ACC112 (cell line): ENCODE results near the gene CHN2.

ENCODE experiments used
- H2AFZ ChIP-seq: fragments of 200-600 bp; sonication (generic); one replicate; pipeline ENCODE4 v1.6.0; 2017; ENCODE audit warnings: antibody characterized with exemption, low read length; ENCODE audit not compliant: unreplicated experiment
- H3K27ac ChIP-seq: fragments of 200-600 bp; sonication (generic); 2 replicates; pipeline ENCODE4 v1.5.1; 2014; ENCODE audit warnings: low read depth, mild to moderate bottlenecking, antibody characterized with exemption, low read length, moderate library complexity
- H3K27me3 ChIP-seq: fragments of 200-600 bp; sonication (generic); 2 replicates; pipeline ENCODE4 v1.6.1; 2014; ENCODE audit warnings: mild to moderate bottlenecking, antibody characterized with exemption, low read length, moderate library complexity, mixed read lengths; ENCODE audit not compliant: insufficient read depth
- H3K36me3 ChIP-seq: fragments of 200-600 bp; sonication (generic); 2 replicates; pipeline ENCODE4 v1.6.1; 2016; ENCODE audit warnings: mild to moderate bottlenecking, antibody characterized with exemption, low read length, moderate library complexity, mixed read lengths; ENCODE audit not compliant: insufficient read depth
- H3K4me1 ChIP-seq: fragments of 200-600 bp; sonication (generic); one replicate; pipeline ENCODE4 v1.6.1; 2016; ENCODE audit warnings: low read length, mixed read lengths; ENCODE audit not compliant: insufficient read depth, unreplicated experiment, control insufficient read depth
- H3K4me3 ChIP-seq: fragments of 200-600 bp; sonication (generic); 2 replicates; pipeline ENCODE4 v1.5.1; 2014; ENCODE audit warnings: mild to moderate bottlenecking, low read depth, low read length
- H3K79me2 ChIP-seq: fragments of 200-600 bp; sonication (generic); one replicate; pipeline ENCODE4 v1.6.0; 2016; ENCODE audit warnings: low read length; ENCODE audit not compliant: control insufficient read depth, unreplicated experiment, insufficient read depth

The CHN2 gene

GRCh38 chr7:29335188-29336083 is 140.9 kb downstream of the CHN2 start:
- Histone ChIP-seq H3K79me2 (no peaks in the 10 kb centered on the region), H3K4me3 (no peak overlapping the region), H3K27ac (no peak overlapping the region), H2AFZ (no peak overlapping the region), H3K4me1 (no peaks in the 10 kb centered on the region), H3K27me3 (peaks cover 6% of the 10 kb centered on the region; the same call in 1 of the 2 replicates), H3K36me3 (no peaks in the 10 kb centered on the region)

- Histone ChIP-seq H3K4me1 (peaks cover 3% of the 10 kb centered on the region), H2AFZ (no peak overlapping the region), H3K79me2 (no peaks in the 10 kb centered on the region), H3K36me3 (no peaks in the 10 kb centered on the region), H3K27ac (no peak overlapping the region), H3K27me3 (peaks cover 6% of the 10 kb centered on the region; the same call in 1 of the 2 replicates), H3K4me3 (no peak overlapping the region)
Observed at GRCh38 chr7:29337546-29338116, 143.1 kb downstream of the CHN2 start.

- no peak overlapping the region for H3K27ac ChIP-seq
- H3K4me3 ChIP-seq, result no peak overlapping the region
- no peak overlapping the region for H2AFZ ChIP-seq
- H3K4me1 ChIP-seq, result peaks cover 13% of the 10 kb centered on the region
- peaks cover 6% of the 10 kb centered on the region; the same call in 1 of the 2 replicates for H3K27me3 ChIP-seq
- no peaks in the 10 kb centered on the region for H3K36me3 ChIP-seq
- no peaks in the 10 kb centered on the region for H3K79me2 ChIP-seq
Observed at GRCh38 chr7:29340696-29341095, 146.1 kb downstream of the CHN2 start.

- Histone ChIP-seq H2AFZ (no peak overlapping the region), H3K27me3 (peaks cover 1% of the 10 kb centered on the region; the same call in 1 of the 2 replicates), H3K4me3 (no peak overlapping the region), H3K36me3 (no peaks in the 10 kb centered on the region), H3K4me1 (peaks cover 13% of the 10 kb centered on the region), H3K27ac (no peak overlapping the region), H3K79me2 (no peaks in the 10 kb centered on the region)
Observed at GRCh38 chr7:29341156-29341555, 146.6 kb downstream of the CHN2 start.

DNA sequence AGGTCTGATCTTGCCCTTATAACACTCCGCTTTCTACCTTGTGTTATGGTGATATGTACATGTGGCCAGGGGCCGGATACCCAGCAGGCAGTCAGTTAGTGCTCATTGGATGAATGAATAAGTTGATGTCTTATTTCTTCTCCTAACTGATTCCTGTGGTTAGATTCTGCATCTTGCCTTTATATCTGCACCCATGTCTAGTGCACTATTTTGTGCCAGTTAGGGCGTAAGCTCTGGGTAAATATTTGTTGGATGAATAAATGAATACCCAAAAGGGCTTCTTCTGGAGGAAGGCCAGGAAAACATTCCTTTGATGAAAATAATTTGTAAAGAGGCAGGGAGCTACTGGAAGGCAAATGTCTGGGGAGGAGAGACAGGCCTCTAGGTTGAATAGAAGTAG is 148.2 kb downstream of the CHN2 start:
- Histone ChIP-seq H3K36me3 (no peaks in the 10 kb centered on the region), H2AFZ (no peak overlapping the region), H3K79me2 (no peaks in the 10 kb centered on the region), H3K27me3 (no peaks in the 10 kb centered on the region), H3K4me3 (no peak overlapping the region), H3K4me1 (peaks cover 13% of the 10 kb centered on the region), H3K27ac (no peak overlapping the region)

- no peaks in the 10 kb centered on the region for H3K27me3 ChIP-seq
- no peak overlapping the region for H3K27ac ChIP-seq
- H3K4me1 ChIP-seq, result peaks cover 13% of the 10 kb centered on the region
Observed at GRCh38 chr7:29343399-29343798, 148.8 kb downstream of the CHN2 start.

GRCh38 chr7:29344334-29344978 is 149.9 kb downstream of the CHN2 start:
- no peaks in the 10 kb centered on the region for H3K36me3 ChIP-seq
- no peak overlapping the region for H3K27ac ChIP-seq
- H3K79me2 ChIP-seq, result no peaks in the 10 kb centered on the region
- H3K4me3 ChIP-seq, result no peak overlapping the region
- peaks cover 13% of the 10 kb centered on the region for H3K4me1 ChIP-seq
- no peaks in the 10 kb centered on the region for H3K27me3 ChIP-seq
- no peak overlapping the region for H2AFZ ChIP-seq

More at GRCh38 chr7:29343399-29343798, 148.8 kb downstream of the CHN2 start:
- H3K79me2 ChIP-seq, result no peaks in the 10 kb centered on the region
- no peak overlapping the region for H2AFZ ChIP-seq
- H3K4me3 ChIP-seq, result no peak overlapping the region
- H3K36me3 ChIP-seq, result no peaks in the 10 kb centered on the region

- Histone ChIP-seq H3K27ac (no peak overlapping the region), H3K79me2 (no peaks in the 10 kb centered on the region), H3K4me3 (no peak overlapping the region), H3K27me3 (no peaks in the 10 kb centered on the region), H2AFZ (no peak overlapping the region), H3K36me3 (no peaks in the 10 kb centered on the region), H3K4me1 (peaks cover 13% of the 10 kb centered on the region)
Observed at GRCh38 chr7:29345590-29345989, 151.0 kb downstream of the CHN2 start.

GRCh38 chr7:29346231-29346978 is 151.8 kb downstream of the CHN2 start:
- no peaks in the 10 kb centered on the region for H3K36me3 ChIP-seq
- no peak overlapping the region for H2AFZ ChIP-seq
- peaks cover 13% of the 10 kb centered on the region for H3K4me1 ChIP-seq
- H3K27ac ChIP-seq, result no peak overlapping the region
- H3K27me3 ChIP-seq, result no peaks in the 10 kb centered on the region
- H3K4me3 ChIP-seq, result no peak overlapping the region
- no peaks in the 10 kb centered on the region for H3K79me2 ChIP-seq

DNA sequence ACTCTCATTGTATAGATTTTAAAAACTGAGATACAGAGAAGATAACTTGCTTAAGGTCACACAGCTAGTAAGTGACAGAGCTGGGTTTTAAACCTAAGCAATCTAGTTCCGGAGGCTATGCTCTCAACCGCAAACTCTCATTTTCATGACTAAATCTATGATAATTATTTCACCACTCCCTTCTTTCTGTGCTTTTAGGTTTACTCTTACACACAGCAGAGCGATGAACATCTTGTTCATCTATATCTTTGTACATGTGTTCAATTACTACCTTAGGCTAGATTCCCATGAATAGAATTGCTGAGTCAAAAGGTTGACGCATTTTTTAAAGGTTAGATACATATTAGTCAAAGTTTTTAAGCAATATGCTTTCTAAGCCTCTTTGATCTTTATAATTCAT is 154.8 kb downstream of the CHN2 start:
- no peaks in the 10 kb centered on the region for H3K4me1 ChIP-seq
- H2AFZ ChIP-seq, result no peak overlapping the region
- H3K4me3 ChIP-seq, result no peak overlapping the region
- H3K36me3 ChIP-seq, result no peaks in the 10 kb centered on the region
- H3K27ac ChIP-seq, result no peak overlapping the region
- no peaks in the 10 kb centered on the region for H3K79me2 ChIP-seq
- no peaks in the 10 kb centered on the region for H3K27me3 ChIP-seq
